ENCODE measurements around the gene TSPAN18. TPM values are rescaled to one million over a fixed set of nuclear protein-coding genes. Genes with fewer than 3 reads are reported as not detected.
A peak's percentile ranks its signal among the peaks of the same experiment; 100 is the strongest.

TSPAN18 gene
- total RNA-seq, result 12.8 TPM

GRCh38 chr11:44726283-44727113 lies at the start of gene TSPAN18:
Gene TSPAN18 (plus strand): TSS chr11:44726962. CDS start chr11:44906417, 179,455 bp downstream.
- no peaks in the 10 kb centered on the region for H3K9me3 ChIP-seq
- H3K4me3 ChIP-seq, result peak within 1 kb of the TSS; percentile 52 to 54
- no peak for DNase-seq (ENCODE audit: extremely low spot score in 2 of 2)
- no peaks in the 10 kb centered on the region for H3K36me3 ChIP-seq
- peaks cover 36% of the 10 kb centered on the region for H3K4me1 ChIP-seq
- no peak for TF ChIP-seq POLR2AphosphoS5 (IDR thresholded peaks at IDR 0.05; ENCODE audit: insufficient read depth in 1 of 2, low read depth in 1 of 2)
- no peak for TF ChIP-seq CTCF (IDR thresholded peaks at IDR 0.05)
- TF ChIP-seq POLR2A (IDR thresholded peaks at IDR 0.05), result no peak
- intact Hi-C loops (cut with DNase I), result loop anchor here (10.0 kb wide), 1 partner anchor 102 kb away; no protein-coding TSS in a partner anchor
- H3K27ac ChIP-seq, result peak within 1 kb of the TSS; percentile 74
- no peaks in the 10 kb centered on the region for H3K27me3 ChIP-seq

GRCh38 chr11:44680982-44681597 lies 45.7 kb upstream of the TSPAN18 start:
- no peak overlapping the region for H3K27ac ChIP-seq
- intact Hi-C loops (cut with DNase I), result no loop called here
- DNase-seq (ENCODE audit: extremely low spot score in 2 of 2), result no peak
- no peaks in the 10 kb centered on the region for H3K9me3 ChIP-seq
- H3K27me3 ChIP-seq, result no peaks in the 10 kb centered on the region
- H3K36me3 ChIP-seq, result no peaks in the 10 kb centered on the region
- H3K4me1 ChIP-seq, result no peaks in the 10 kb centered on the region
- H3K4me3 ChIP-seq, result no peak overlapping the region
- no peak for TF ChIP-seq POLR2AphosphoS5 (IDR thresholded peaks at IDR 0.05; ENCODE audit: insufficient read depth in 1 of 2, low read depth in 1 of 2)
- no peak for TF ChIP-seq POLR2A (IDR thresholded peaks at IDR 0.05)
- no peak for TF ChIP-seq CTCF (IDR thresholded peaks at IDR 0.05)

- Histone ChIP-seq H3K9me3 (no peaks in the 10 kb centered on the region), H3K27me3 (no peaks in the 10 kb centered on the region), H3K4me1 (no peaks in the 10 kb centered on the region), H3K36me3 (no peaks in the 10 kb centered on the region), H3K27ac (no peak overlapping the region), H3K4me3 (no peak overlapping the region)
- intact Hi-C loops (cut with DNase I), result no loop called here
- no peak for DNase-seq (ENCODE audit: extremely low spot score in 2 of 2)
- no peak for TF ChIP-seq POLR2A (IDR thresholded peaks at IDR 0.05)
- TF ChIP-seq POLR2AphosphoS5 (IDR thresholded peaks at IDR 0.05; ENCODE audit: insufficient read depth in 1 of 2, low read depth in 1 of 2), result no peak
- TF ChIP-seq CTCF (IDR thresholded peaks at IDR 0.05), result no peak
Observed at GRCh38 chr11:44681698-44682097, 45.1 kb upstream of the TSPAN18 start.

GRCh38 chr11:44684859-44685281 lies 41.9 kb upstream of the TSPAN18 start:
- intact Hi-C loops (cut with DNase I), result no loop called here
- no peaks in the 10 kb centered on the region for H3K9me3 ChIP-seq
- no peak overlapping the region for H3K27ac ChIP-seq
- no peak overlapping the region for H3K4me3 ChIP-seq
- no peaks in the 10 kb centered on the region for H3K27me3 ChIP-seq
- no peaks in the 10 kb centered on the region for H3K4me1 ChIP-seq
- no peak for TF ChIP-seq CTCF (IDR thresholded peaks at IDR 0.05)
- no peak for TF ChIP-seq POLR2A (IDR thresholded peaks at IDR 0.05)
- no peak for TF ChIP-seq POLR2AphosphoS5 (IDR thresholded peaks at IDR 0.05; ENCODE audit: insufficient read depth in 1 of 2, low read depth in 1 of 2)
- DNase-seq (ENCODE audit: extremely low spot score in 2 of 2), result no peak
- H3K36me3 ChIP-seq, result no peaks in the 10 kb centered on the region

- Histone ChIP-seq H3K27me3 (no peaks in the 10 kb centered on the region), H3K4me1 (no peaks in the 10 kb centered on the region), H3K4me3 (no peak overlapping the region), H3K36me3 (no peaks in the 10 kb centered on the region), H3K27ac (no peak overlapping the region), H3K9me3 (no peaks in the 10 kb centered on the region)
- TF ChIP-seq POLR2AphosphoS5 (IDR thresholded peaks at IDR 0.05; ENCODE audit: insufficient read depth in 1 of 2, low read depth in 1 of 2), result no peak
- TF ChIP-seq CTCF (IDR thresholded peaks at IDR 0.05), result no peak
- TF ChIP-seq POLR2A (IDR thresholded peaks at IDR 0.05), result no peak
- intact Hi-C loops (cut with DNase I), result no loop called here
- no peak for DNase-seq (ENCODE audit: extremely low spot score in 2 of 2)
Observed at GRCh38 chr11:44687388-44687787, 39.4 kb upstream of the TSPAN18 start.

Measured in vagina (tissue), 2 donors.